HL-60 (cell line): ENCODE data around the gene OTOF.

Source experiments
- DNase-seq, 2 experiments: peaks; one replicate each; pipeline ENCODE4 v3.0.0-alpha.2; 2010 to 2020; ENCODE audit warnings: low read depth in 1 of 2, low spot score in 1 of 2
- H3K27ac ChIP-seq: fragments of 250-450 bp; sonication (Bioruptor Pico); replicated peaks from 2 replicates; pipeline ENCODE4 v1.5.1; 2020; ENCODE audit warnings: mild to moderate bottlenecking, moderate library complexity
- H3K27me3 ChIP-seq: fragments of 250-450 bp; sonication (Bioruptor Pico); 2 replicates; pipeline ENCODE4 v1.5.1; 2021; ENCODE audit warnings: mild to moderate bottlenecking, moderate library complexity; ENCODE audit not compliant: insufficient read depth, poor library complexity, severe bottlenecking
- H3K4me3 ChIP-seq: replicated peaks from 2 replicates; pipeline ENCODE4 v1.5.1; 2011; ENCODE audit warnings: mild to moderate bottlenecking, control low read depth, low read length; ENCODE audit not compliant: insufficient read depth
- CTCF ChIP-seq: IDR thresholded peaks from one replicate; pipeline ENCODE4 v1.5.1; 2011; ENCODE audit warnings: low read length, control low read depth, inconsistent platforms; ENCODE audit not compliant: insufficient read depth
- GABPA ChIP-seq: IDR thresholded peaks from 2 replicates; pipeline ENCODE4 v1.6.1; 2012; ENCODE audit warnings: low read depth
- POLR2AphosphoS5 ChIP-seq: IDR thresholded peaks from 2 replicates; pipeline ENCODE4 v1.6.1; 2012; ENCODE audit warnings: low read depth
- REST ChIP-seq: IDR thresholded peaks from 2 replicates; pipeline ENCODE4 v1.6.1; 2012; ENCODE audit warnings: low read depth; ENCODE audit not compliant: insufficient replicate concordance
- SPI1 ChIP-seq: IDR thresholded peaks from 2 replicates; pipeline ENCODE4 v1.6.1; 2012; ENCODE audit warnings: low read depth, mild to moderate bottlenecking, borderline replicate concordance

OTOF gene

GRCh38 chr2:26459991-26460612 is 17.8 kb downstream of the OTOF start:
- no peak for DNase-seq

GRCh38 chr2:26458365-26459042 is 19.4 kb downstream of the OTOF start:
- Histone ChIP-seq H3K4me3 (no peak overlapping the region), H3K27ac (no peak overlapping the region)
- TF ChIP-seq CTCF (no peak), GABPA (no peak), SPI1 (no peak), POLR2AphosphoS5 (no peak), REST (no peak)

More at GRCh38 chr2:26459991-26460612, 17.8 kb downstream of the OTOF start:
- H3K27me3 ChIP-seq = no peaks in the 10 kb centered on the region
- no peak for TF ChIP-seq CTCF
- TF ChIP-seq GABPA = no peak
- TF ChIP-seq REST = no peak
- H3K27ac ChIP-seq = no peak overlapping the region
- H3K4me3 ChIP-seq = no peak overlapping the region

GRCh38 chr2:26457695-26458364 is 20.1 kb downstream of the OTOF start:
- Histone ChIP-seq H3K4me3 (no peak overlapping the region), H3K27me3 (no peaks in the 10 kb centered on the region), H3K27ac (no peak overlapping the region)
- TF ChIP-seq REST (no peak), SPI1 (no peak), GABPA (no peak), POLR2AphosphoS5 (no peak)
- DNase-seq = no peak

More at GRCh38 chr2:26458365-26459042, 19.4 kb downstream of the OTOF start:
- no peaks in the 10 kb centered on the region for H3K27me3 ChIP-seq
- DNase-seq = no peak
